NCI-H2227 treated with DMSO at 0.1 percent for 48 hours (cell line): ENCODE data around the gene TSHZ1.
"Not testable (repeated sequence)": the region's sequence is repeated elsewhere in the genome, so short reads cannot be mapped to it uniquely, and the experiment has no call there.

Source experiments
- DNase-seq: peaks from one replicate; lab custom pipeline; 2025; lab: John Stamatoyannopoulos, UW

Gene TSHZ1

DNA sequence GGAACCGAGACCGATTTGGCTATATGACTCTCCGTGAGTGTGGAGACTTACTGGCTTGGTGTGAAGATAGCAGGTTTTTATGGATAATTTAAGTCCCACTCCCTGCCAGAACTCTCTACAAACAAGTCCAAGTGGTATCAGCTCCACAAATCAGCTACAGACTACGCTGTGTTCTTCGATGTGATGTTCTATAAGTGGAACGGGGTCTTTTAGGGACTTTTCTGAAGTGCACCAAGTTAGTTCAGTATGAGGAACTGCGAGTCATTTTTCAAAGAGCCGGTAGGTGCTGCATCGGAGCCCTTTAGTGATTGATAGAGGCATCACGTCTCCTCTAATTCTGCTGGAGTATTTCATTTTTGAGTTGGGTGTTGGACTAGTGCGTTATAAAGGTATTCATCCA is 107.1 kb downstream of the TSHZ1 start:
- no peak for DNase-seq

DNA sequence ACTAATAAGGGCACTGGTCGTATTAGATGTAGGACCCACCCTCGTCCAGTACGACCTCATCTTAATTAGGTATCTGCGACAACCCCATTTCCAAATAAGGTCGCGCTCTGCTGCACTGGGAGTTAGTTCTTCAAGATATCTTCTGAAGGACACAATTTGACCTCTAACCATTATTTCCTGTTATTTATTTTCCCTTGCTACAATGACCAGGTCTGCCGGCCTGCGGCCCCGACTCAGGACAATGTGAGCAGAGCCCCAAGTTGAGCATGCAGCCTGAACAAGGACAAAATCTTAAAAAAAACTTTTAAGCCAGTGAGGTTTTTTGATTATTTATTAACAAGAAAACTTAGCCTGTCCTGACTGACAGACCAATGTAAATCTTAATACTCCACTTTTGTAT is 109.3 kb downstream of the TSHZ1 start:
- DNase-seq, result no peak

DNA sequence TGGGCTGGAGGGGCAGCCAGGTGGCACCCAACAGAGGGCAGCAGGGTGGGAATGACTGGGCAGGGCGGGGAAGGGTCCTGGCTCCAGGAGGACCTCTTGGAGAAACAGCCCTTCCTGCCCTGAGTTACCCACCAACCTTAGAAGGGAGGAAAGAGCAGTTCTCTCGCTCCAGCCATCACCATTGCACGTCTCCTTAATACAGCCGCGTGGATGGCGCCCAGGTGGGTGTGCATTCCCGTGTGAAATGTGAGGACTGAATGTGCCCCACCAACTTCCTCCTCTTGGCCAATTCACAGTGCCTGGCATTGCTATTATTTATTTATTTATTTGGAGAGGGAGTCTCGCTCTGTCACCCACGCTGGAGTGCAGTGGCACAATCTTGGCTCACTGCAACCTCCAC is 109.9 kb downstream of the TSHZ1 start:
- DNase-seq, result no peak

DNA sequence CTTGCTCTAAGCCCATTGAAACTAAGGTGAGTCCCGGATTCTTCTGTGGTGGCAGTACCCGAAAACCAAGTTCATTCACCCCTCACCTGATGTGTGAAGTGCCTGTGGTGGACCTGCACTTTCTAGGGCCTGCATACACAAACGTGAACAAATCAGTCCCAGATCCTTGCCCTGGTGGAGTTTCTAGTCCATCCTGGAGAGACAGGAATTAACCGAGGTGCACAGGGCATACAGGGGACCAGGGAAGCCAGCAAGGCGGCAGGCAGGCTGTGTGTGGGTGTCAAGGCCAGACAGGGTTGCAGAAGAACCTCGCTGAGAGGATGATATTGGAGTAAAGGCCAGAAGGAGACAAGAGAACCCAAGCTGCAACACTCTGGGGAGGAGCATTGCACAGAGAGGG is 110.8 kb downstream of the TSHZ1 start:
- no peak for DNase-seq

DNA sequence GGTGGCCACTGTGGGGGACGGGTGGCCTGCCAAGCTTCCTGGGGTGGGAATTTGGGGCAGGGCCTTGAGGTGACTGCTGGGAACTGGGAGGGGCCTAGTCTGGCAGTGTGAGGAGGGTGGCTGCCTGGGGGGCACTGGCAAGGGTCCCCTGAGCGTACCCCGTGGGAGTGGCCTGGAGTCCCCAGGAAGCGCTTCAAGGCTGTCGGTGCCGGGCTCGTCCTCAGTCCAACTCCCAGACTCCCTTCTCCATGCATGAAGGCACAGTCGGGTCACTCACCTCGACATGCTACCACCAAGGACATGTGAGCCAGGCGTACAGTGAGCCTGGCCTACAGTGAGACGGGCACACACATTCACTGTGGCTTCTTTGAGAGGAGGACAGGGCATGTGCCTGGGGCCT is 111.6 kb downstream of the TSHZ1 start:
- no peak for DNase-seq

DNA sequence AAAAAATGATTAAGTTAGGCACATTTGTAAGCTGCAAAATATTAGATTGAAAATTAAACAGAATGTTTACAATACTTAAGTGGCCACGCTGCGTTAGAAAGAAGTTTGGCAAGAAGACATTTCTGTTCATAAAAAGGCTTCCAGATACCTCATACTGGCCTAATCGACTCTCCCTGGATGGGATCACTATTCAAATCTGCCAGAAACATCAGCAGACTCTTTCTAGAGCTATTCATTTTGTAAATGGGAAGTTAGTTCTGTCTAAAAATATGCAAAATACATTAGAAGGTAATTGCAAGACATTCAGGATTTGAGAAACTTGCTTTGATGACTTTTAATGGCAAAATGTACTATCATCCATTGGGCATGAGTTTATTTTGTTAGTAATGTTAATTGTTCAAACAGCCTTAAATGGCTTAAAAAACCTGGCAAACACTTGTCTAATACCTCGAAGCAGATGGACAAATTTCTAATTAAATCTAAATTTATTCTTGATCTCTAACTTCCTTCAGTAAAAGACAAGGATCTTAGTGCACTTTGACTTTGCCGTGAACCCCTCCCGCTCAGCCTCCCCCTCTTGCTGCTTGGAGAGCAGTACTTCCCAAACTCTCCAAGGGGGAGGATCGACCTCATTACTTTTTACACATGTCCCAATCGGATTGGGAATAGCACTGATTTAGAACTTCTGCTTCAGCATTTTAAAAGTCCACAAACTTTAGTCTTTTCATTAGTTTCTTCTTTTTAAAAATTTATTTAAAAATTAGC is 113.4 kb downstream of the TSHZ1 start:
- DNase-seq, result no peak

DNA sequence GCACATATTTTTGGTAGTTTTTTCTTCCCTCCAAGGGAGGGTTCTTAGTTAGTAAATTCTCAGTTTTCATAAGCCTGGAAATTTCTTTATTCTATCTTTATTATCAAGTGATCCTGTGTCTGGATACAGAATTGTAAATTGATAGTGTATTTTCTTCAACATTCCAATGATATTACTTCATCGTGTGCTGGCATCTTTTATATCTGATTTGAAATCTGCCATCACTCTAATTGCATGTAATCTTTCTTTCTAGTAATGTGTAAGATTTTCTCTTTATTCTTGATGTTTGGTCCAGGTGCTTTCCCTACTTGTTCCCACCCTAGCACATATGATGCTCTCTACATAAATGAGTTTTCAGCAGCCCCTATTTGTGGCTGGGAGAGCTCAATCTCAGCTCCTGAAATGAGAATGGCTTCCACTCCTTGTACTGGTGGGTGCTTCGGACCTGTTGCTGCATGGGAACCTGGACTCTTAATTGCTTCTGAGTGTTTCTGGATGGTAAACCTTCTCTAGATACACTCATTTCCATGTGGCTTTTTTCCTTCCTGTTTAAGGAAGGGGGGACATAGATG is 114.2 kb downstream of the TSHZ1 start:
- DNase-seq, result no peak

DNA sequence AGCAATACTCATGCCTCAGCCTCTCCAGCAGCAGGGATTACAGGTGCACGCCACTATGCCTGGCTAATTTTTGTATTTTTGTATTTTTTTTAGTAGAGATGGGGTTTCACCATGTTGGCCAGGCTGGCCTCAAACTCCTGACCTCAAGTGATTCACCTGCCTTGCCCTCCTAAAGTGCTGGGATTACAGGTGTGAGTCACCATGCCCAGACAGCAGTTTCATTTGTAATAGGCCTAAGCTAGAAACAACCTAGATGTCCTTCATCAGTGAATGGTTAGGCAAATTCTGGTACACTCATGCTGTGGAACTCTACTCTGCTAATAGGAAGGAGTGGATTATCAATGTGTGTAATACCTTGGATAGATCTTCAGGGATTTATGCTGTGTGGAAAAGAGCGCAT is 119.2 kb downstream of the TSHZ1 start:
- DNase-seq, result not testable (repeated sequence)

DNA sequence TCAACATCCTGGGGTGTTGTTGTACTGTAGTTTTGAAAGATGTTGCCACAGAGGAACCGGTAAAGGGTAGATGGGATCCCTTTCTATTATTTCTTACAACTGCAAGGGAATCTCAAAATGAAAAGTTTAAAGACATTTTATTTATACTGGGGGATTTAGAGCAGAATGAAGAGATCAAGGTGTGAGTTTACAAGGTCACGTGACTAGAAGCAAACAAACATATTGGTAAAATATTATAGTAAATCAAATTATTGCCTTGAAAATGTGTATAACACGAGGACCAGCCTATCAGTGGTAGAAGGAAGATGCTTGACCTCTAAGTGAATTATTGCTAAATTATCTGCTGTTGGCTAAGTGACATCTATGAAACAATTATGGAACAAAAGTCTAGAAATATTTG is 119.7 kb downstream of the TSHZ1 start:
- no peak for DNase-seq

DNA sequence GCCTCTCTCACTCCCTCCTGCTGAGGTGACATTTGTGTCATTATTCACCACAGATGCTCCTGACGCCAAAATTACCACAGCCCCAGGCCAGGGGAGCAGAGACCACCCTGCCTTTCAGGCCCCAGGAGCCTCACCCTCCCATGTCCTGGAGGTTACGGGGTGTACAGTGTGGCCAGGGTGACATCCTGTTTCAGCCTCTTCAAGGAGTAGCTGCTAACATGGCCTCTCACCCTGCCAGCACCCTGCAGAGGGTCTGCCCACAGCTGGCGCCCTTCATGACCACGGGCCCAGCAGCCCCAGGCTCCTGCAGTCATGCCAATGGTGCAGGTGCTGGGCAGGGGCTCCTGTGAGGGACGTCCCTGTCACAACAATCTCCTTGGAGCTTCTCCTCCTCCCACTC is 124.3 kb downstream of the TSHZ1 start:
- no peak for DNase-seq

DNA sequence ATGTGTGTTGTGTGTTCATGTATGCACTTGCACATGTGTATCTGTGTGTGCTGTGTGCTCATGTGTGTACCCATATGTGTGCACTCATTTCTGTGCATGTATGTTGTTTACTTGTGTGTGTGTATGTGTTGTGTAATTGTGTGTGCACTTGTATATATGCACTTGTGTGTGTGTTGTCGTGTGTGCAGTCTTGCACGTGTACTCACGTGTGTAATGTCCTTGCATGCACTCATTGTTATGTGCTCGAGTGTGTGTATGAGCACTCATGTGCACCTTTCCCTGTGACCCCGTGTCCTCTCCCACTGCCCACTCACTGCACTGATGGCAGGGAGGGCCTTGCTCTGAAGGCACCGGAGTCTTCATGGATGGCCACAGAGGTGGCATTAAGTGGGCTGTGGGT is 124.9 kb downstream of the TSHZ1 start:
- DNase-seq, result no peak

DNA sequence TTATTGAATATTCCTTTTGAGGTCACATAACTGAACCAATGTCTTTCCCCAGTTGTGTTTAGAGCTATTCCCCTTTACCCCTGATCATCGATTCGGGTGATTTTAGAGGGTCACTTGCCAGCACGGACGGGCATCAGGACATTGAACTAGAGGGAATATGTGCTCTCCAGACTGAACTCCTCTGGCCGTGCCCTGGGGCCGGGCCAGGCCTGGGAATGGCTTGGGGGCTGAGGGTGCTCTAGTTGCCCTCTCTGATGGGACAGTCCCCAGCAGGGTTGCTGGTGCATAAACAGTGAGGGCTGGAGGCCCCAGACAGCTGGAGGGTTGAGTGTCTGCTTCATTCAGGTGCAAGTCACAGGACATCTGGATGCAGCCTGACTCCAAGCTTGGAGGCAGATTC is 126.2 kb downstream of the TSHZ1 start:
- no peak for DNase-seq

DNA sequence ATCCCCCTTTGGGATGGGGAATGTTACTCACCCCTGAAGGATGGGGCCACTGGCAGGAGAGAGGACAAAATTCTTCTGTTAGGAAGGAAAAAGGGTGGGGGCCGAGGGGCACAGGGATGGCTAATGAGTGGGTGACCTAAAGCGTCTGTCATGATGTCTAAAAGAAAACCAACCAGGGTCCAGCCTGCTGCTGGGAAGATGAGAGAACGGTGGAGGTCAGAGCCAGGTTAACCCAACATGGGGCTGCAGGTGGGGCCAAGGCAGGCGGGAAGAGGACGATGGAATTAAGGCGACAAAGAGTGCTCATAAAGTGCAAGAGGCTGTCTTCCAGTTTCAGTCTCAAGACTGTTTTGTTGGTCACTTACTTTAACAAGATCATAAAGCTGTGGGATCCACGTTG is 126.8 kb downstream of the TSHZ1 start:
- no peak for DNase-seq

DNA sequence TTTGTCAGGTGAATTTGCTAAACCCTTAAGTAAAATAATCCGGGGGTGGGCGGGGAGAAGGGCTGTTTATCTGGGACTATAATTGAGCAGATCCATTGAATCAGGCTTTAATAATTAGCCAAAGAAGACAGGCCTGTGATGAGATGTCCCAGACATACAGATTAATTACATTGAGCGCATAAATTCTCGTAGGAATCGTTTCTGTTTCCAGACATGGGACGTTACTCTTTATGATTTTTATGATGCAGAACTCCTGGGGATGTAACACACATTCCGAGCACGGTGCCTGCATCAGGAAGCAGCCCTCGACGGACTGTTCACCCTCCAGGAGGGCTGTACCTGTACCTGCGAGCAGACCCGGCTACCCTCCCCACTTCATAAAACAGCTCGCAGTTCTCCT is 128.0 kb downstream of the TSHZ1 start:
- no peak for DNase-seq
